GM11168 (cell line): ENCODE data around the gene PRKCH.

Source experiments
- in situ Hi-C: fragments of 300-500 bp; cut with MboI; formaldehyde crosslinking; loops from one replicate; pipeline ENCODE4 v1.12.0; 2022; ENCODE audit warnings: low sequenced_read_pairs; ENCODE audit not compliant: unreplicated experiment

Gene PRKCH

DNA sequence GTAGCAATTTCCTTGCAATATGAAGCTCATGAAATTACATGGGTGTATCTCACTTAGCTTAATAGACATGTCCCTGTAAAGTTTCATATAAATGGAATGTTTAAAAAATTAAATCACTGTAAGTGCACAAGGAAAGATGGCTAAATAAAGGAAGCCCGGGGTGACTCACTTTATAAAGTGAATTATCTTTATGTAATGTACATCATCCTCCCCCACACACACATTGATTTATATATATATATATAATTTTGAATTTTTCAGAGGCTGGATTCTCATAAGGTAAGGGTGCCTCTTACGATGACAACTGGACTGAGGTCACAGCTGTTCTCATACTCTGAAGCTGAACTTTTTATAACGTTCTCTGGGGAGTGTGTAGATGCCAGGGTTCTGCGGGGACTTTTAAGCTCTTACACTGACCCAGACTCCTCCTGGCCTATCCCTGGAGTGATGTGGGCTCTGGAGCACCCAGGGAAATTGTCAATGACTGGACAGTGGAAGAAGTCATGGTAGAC is 265.2 kb downstream of the PRKCH start:
- in situ Hi-C loops: no loop called here

DNA sequence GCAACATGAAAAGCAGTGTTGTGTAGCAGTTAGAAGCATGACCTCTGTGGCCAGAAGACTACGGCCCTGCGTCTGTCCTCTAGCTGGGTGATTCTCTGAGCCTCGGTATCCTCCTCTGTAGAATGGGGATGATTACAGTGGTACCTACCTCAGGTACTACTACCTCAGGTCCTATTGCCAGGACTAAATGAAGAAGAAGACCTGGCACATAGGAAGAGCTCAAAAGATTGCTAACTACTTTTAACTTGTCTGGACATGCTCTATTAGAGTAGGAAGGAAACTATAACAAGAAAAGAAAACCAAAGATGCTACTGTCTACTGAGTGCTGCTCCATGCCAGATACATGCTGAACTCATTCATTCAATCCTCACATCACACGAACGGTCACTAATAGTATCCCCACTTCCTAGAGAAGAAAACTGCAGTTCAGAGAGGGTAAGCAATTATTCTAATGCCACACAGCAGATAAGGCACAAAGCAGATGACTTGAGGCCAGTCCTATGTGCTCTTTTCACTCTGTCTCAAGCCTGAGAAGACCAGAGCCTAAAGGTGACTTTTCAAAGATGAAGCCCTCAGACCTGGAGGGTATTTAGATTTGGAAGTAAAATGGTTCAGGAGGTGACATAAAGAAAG is 265.8 kb downstream of the PRKCH start:
- in situ Hi-C loops: no loop called here

DNA sequence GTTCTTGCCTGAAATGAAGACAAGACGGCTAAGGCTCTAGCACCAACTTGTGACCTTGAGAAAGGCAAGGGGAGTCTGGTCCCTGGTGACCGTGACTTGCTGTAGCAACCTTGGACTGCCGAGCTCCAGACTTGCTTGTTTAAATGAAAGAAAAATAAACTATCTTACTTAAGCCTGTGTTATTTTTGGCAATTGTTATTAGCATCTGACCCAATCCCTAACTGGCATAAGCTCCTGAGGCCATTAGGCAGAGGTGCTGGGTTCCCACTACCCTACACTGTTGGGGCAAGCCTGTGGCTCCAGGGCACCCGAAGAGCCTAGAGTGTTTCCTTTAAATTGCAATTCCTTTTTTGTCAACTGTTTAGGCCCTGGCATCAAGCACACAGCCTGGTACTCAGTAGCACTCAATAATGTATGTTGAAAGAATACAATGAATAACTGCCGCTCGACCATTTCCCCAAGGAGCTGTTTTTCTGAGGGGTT is 267.1 kb downstream of the PRKCH start:
- in situ Hi-C loops: no loop called here

DNA sequence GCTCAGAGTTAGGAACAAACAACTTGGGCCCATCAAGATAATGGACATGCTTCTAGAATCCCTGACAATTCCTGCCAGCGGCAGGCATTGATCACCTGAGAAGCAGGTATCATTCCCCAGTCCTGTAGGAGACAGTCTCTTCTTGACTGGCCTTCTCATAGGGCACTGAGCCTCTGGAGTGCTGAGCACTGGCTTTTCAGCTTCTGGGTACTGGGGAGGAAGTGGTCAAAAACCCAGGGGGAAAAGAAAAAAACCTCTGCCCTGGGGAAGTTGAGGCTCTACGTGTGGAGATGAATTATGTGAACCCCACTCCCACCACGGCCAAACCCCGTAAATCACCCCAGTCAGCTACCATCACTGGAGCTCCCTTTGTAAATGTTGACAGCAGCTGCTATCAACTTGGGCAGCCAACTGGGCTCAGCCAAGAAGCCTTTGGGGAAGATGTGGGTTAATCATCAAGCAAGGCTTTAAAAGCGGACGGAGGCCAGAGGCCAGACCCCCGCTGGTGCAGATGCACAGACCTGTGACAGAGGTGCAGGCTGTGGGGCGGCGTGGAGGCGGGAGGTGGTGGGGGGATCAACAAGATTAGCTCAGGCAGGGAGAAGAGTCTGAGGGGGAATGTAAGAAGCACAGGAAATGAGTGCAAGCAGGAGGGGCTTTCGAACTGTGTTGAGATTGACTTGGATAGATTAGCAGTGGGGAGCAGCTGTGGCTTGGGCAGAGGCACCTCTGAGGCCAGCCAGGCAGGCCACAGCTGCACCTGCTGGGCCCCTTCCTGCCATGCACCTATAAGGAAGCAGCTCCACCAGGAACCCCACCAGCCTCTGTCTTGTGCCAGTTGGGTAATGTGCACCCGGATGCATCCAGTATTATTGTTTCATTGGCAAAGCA is 268.6 kb downstream of the PRKCH start:
- in situ Hi-C loops: no loop called here

DNA sequence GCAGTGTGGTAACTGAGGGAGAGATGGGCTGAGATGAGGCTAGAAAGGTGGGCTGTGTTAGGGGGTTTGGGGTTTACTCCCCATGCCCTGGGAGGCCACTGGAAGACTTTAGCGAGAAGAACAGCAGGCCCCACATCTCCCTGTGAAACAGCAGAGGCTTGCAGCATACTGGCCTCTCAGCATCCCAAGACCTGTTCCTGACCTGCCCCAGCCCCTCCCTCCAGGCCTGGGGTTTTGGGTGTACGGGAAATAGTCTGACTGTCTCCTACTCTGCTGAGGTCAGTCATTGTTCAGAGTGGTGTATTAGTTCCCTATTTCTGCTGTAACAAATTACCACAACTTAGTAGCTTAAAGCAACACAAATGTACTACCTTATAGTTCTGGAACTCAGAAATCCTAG is 270.5 kb downstream of the PRKCH start:
- in situ Hi-C loops: no loop called here

DNA sequence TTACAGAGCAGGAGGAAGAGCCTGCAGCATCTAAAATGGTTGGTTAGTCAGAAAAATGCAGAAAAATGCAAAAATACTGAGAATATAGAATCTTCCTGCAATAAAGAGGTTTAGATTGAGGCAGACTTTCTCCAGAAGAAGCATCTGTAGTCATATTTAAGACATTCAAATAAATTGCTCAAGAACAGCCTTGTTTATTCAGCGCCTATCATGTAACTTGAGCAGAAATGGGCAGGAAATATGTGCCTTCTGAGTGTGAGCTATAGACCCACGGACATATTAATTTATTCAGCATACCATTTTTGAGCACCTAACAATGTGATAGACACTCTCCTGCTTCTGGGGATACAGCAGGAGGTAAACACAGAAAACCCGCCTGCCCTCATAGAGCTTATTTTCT is 272.0 kb downstream of the PRKCH start:
- in situ Hi-C loops: no loop called here

DNA sequence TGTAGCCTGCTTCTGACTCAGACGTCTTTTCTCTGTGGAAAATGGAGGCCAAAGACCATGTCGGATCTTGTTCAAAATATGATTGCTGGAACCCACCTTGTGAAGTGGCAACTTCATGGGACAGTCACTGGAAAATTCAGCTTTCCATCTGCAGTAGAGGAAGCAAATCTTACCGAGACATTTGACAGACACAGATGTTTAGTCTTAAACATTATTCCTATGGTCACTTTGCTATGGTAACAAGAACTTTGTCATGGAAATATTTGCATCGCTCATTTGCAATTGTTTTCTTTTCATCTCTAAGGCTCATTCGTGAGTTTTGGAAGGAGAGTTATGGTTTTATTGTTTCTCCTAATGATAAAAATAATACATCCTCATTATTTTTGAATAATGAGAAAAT is 275.6 kb downstream of the PRKCH start:
- in situ Hi-C loops: no loop called here

DNA sequence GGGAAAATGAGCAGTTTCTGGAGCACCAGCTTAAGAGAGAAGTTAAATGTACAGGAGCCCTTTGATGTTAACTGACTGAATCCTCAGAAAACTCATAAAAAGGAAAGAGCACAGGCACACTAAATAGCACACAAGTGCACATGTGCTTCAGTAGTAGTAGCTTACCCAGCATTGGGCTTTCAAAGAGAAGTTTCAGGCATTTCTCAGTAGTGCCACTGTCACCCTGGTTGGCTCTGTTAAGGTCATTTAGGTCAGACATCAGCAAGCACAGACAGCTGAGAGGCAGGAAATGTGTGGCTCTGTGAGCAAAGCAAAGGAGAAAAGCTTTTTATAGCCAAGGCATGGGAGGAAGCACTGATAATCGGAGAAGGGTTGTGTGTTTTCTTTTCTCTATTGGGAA is 277.6 kb downstream of the PRKCH start:
- in situ Hi-C loops: no loop called here

DNA sequence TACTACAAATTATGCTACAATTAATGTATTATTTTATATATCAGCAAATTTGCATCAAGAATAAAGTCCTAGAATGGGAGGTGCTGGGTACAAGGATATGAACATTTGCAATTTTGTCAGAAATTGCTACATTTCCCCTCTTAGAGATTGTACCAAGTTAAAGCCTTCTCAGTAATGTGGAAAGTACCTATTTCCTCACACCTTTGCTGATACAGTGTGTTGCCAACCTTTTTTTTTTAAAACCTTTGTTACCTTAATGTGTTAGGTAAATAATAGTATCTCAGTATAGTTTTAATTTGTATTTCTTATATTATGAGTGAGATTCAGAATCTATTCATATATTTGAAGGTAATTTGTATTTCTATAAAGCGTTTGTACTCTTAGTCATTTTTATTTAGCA is 278.6 kb downstream of the PRKCH start:
- in situ Hi-C loops: no loop called here
